Skeletal muscle tissue (tissue), 4 donors: ENCODE results near the gene SLCO1B1. TPM values are rescaled to one million over a fixed set of nuclear protein-coding genes. Genes with fewer than 3 reads are reported as not detected.
"Not testable (repeated sequence)": the region's sequence is repeated elsewhere in the genome, so short reads cannot be mapped to it uniquely, and the experiment has no call there.

ENCODE experiments used
- H3K27ac ChIP-seq: one replicate; pipeline ENCODE4 v1.7.0; 2013; ENCODE audit warnings: mild to moderate bottlenecking, low read depth, low read length, inconsistent platforms
- H3K27me3 ChIP-seq, 3 donors: one replicate each; pipeline ENCODE4 v1.7.0; 2013; ENCODE audit warnings: low read length in 3 of 3; ENCODE audit not compliant: control insufficient read depth in 3 of 3, insufficient read depth in 3 of 3
- H3K36me3 ChIP-seq, 3 donors: one replicate each; pipeline ENCODE4 v1.7.0; 2013; ENCODE audit warnings: low read length in 3 of 3; ENCODE audit not compliant: control insufficient read depth in 3 of 3, insufficient read depth in 3 of 3
- H3K4me1 ChIP-seq, 3 donors: one replicate each; pipeline ENCODE4 v1.7.0; 2013; ENCODE audit warnings: low read length in 3 of 3, mild to moderate bottlenecking in 3 of 3; ENCODE audit not compliant: control insufficient read depth in 3 of 3, insufficient read depth in 3 of 3
- H3K4me3 ChIP-seq, 3 donors: one replicate each; pipeline ENCODE4 v1.7.0; 2013; ENCODE audit warnings: low read length in 3 of 3
- H3K9ac ChIP-seq, 3 donors: one replicate each; pipeline ENCODE4 v1.7.0; 2013; ENCODE audit warnings: low read length in 3 of 3, mild to moderate bottlenecking in 3 of 3, moderate library complexity in 2 of 3, low read depth in 1 of 3
- H3K9me3 ChIP-seq, 3 donors: one replicate each; pipeline ENCODE4 v1.7.0; 2013; ENCODE audit warnings: low read length in 3 of 3; ENCODE audit not compliant: control insufficient read depth in 3 of 3
- total RNA-seq: library from RNA; depleted of rRNA; stranded (reverse); fragments of >200 nt; gene quantifications from one replicate; pipeline ENCODE4 v1.2.3, GENCODE V29; 2014
- donor health status: Osteomylitis.

Gene SLCO1B1
- total RNA-seq, 1 donor from 2014 or later: not detected

DNA sequence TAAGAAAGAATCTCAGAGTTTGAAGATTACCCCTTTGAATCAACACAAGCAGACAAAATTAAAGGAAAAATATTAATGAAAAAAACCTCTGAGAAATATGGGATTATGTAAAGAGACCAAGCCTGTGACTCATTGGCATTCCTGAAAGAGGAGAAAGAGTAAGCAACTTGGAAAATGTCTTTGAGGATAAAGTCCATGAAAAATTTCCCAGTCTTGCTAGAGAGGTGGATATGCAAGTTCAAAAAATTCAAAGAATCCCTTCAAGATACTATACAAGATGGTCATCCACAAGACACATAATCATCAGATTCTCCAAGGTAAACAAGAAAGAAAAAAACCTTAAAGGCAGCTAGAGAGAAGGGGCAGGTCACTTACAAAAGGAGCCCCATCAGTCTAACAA lies 13.3 kb downstream of the SLCO1B1 start:
- no peaks in the 10 kb centered on the region for H3K36me3 ChIP-seq
- H3K27me3 ChIP-seq: no peaks in the 10 kb centered on the region
- no peaks in the 10 kb centered on the region for H3K4me1 ChIP-seq
- peaks cover 0 to 4% (median 0%) of the 10 kb centered on the region in 3 donors for H3K9me3 ChIP-seq
- H3K9ac ChIP-seq: no peak overlapping the region
- H3K4me3 ChIP-seq: no peak overlapping the region
- H3K27ac ChIP-seq: no peak overlapping the region

- not testable (repeated sequence) for H3K9ac ChIP-seq, H3K36me3 ChIP-seq, H3K27ac ChIP-seq, H3K4me1 ChIP-seq, H3K9me3 ChIP-seq, H3K4me3 ChIP-seq, H3K27me3 ChIP-seq
These were observed 18.9 kb downstream of the SLCO1B1 start for GRCh38 chr12:21149861-21150260.

DNA sequence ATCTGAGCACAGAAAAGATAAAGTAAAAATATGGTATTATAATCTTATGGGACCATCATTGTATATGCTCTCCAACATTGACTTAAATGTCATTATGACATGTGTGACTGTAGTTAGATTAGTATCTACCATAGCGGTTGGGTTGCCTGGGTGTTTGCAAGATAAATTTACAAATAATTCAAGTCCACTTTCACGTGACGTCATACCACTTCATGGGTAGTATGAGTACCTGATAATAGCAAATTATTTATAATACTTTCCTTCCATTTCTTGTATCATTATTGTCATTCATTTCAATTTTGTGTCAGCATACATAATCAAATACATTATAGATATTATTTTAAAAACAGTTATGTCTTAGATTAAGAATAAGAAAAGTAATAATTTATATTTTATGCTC lies 20.2 kb downstream of the SLCO1B1 start:
- Histone ChIP-seq H3K4me3 (no peak overlapping the region), H3K4me1 (no peaks in the 10 kb centered on the region), H3K27me3 (no peaks in the 10 kb centered on the region), H3K9me3 (no peaks in the 10 kb centered on the region), H3K9ac (no peak overlapping the region), H3K36me3 (no peaks in the 10 kb centered on the region), H3K27ac (no peak overlapping the region)

DNA sequence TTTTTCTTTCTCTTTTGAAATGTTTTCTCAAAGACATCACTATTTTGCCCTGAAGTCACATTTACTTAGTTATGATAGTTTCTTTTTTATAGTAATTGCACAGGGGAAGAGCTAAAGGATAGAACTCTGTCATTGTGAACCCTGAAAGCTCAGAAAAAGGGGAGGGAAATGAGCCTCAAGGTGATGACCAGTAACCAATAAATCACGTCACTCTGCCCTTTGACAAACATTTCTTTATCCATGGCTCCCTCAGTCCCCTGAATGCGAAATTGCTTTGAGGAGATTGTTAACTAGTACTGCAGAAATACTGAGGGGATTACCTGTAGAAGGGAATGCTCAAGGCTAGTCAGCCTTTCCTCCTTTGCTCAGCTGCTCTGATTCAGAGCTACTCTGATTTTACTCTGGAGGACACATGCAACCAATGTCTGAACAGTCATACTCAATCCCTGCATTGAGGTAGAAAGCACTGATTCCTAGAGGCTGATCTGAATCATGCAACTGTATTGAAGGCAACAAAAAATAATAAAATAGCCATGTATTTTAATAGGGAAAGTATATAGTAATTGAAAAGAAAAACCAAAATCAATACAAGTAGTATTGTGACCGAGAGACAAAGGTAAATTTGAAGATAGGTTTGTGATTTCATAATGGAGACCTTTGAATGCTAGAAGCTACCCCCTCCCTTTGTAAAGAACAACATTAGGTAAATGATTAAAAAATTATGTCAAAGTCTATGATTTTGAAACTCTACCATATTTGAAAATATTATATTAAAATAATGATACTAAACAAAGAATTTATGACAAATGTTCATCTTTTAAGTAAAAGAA lies 24.7 kb downstream of the SLCO1B1 start:
- no peaks in the 10 kb centered on the region for H3K9me3 ChIP-seq
- no peak overlapping the region for H3K27ac ChIP-seq
- H3K4me1 ChIP-seq: no peaks in the 10 kb centered on the region
- no peaks in the 10 kb centered on the region for H3K36me3 ChIP-seq
- H3K9ac ChIP-seq: no peak overlapping the region
- no peaks in the 10 kb centered on the region for H3K27me3 ChIP-seq
- no peak overlapping the region for H3K4me3 ChIP-seq

- Histone ChIP-seq H3K27ac (no peak overlapping the region), H3K9me3 (no peaks in the 10 kb centered on the region), H3K4me1 (no peaks in the 10 kb centered on the region), H3K27me3 (no peaks in the 10 kb centered on the region), H3K4me3 (no peak overlapping the region), H3K36me3 (no peaks in the 10 kb centered on the region), H3K9ac (no peak overlapping the region)
These were observed 34.1 kb downstream of the SLCO1B1 start for GRCh38 chr12:21165048-21165447.

DNA sequence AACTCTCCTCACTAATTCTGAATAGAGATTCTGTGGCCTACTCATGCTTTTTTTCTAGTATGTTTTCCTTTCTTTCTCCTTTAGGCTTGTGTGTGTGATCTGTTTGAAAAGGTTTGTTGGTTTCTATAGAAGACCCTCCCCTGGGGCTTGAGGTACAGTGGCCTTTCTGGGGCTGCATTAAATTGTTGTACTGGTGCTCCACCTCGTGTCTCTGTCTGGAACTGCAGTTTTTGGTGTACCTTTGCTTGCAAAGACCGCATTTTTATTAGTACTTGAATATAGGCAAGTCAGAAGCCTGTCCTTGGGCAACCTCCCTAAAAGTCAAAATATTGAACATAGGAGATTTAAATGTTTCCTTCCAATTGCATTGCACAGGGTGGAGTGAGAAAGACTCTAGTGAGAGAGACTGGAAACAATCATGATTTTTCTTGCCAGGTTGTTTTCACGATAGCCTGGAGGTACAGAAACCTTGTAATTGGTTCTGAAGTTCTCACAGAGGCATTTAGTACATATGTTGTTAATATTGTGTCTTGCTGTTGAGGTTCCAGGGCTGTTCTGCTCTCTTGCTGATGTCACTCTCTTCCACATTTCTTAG lies 39.0 kb downstream of the SLCO1B1 start:
- Histone ChIP-seq H3K9ac (no peak overlapping the region), H3K36me3 (no peaks in the 10 kb centered on the region), H3K4me1 (no peaks in the 10 kb centered on the region), H3K27ac (no peak overlapping the region), H3K27me3 (no peaks in the 10 kb centered on the region), H3K4me3 (no peak overlapping the region), H3K9me3 (no peaks in the 10 kb centered on the region)

- H3K4me3 ChIP-seq: no peak overlapping the region
- H3K9me3 ChIP-seq: no peaks in the 10 kb centered on the region
- no peak overlapping the region for H3K9ac ChIP-seq
- no peaks in the 10 kb centered on the region for H3K36me3 ChIP-seq
- H3K27ac ChIP-seq: no peak overlapping the region
- H3K27me3 ChIP-seq: no peaks in the 10 kb centered on the region
- H3K4me1 ChIP-seq: no peaks in the 10 kb centered on the region
These were observed 41.1 kb downstream of the SLCO1B1 start for GRCh38 chr12:21172079-21172478.

- no peak overlapping the region for H3K4me3 ChIP-seq
- H3K9me3 ChIP-seq: no peaks in the 10 kb centered on the region
- no peaks in the 10 kb centered on the region for H3K27me3 ChIP-seq
- no peaks in the 10 kb centered on the region for H3K36me3 ChIP-seq
- H3K9ac ChIP-seq: no peak overlapping the region
- no peaks in the 10 kb centered on the region for H3K4me1 ChIP-seq
- H3K27ac ChIP-seq: no peak overlapping the region
These were observed 52.8 kb downstream of the SLCO1B1 start for GRCh38 chr12:21183721-21184275.

DNA sequence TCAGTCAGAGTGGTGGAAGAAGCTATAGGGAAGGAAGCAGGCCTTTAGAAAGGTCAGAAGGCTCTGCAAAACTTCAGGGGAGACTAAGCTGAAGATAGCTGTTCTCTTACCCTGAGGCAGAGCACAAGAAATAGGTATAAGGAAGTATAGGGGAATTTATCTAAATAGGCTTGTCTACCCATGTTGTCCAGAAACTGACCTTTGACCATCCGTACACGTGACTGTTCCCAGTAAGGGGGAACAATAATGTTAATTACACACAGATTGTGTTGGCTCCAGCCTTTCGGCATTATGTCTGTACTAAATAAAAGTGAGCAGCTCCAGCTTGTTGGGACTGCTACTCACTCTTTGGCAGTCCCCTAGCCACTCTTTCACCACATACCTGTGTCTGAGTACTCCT lies 59.0 kb downstream of the SLCO1B1 start:
- Histone ChIP-seq H3K36me3 (no peaks in the 10 kb centered on the region), H3K27ac (no peak overlapping the region), H3K4me1 (no peaks in the 10 kb centered on the region), H3K4me3 (no peak overlapping the region), H3K9ac (no peak overlapping the region), H3K9me3 (no peaks in the 10 kb centered on the region), H3K27me3 (no peaks in the 10 kb centered on the region)

DNA sequence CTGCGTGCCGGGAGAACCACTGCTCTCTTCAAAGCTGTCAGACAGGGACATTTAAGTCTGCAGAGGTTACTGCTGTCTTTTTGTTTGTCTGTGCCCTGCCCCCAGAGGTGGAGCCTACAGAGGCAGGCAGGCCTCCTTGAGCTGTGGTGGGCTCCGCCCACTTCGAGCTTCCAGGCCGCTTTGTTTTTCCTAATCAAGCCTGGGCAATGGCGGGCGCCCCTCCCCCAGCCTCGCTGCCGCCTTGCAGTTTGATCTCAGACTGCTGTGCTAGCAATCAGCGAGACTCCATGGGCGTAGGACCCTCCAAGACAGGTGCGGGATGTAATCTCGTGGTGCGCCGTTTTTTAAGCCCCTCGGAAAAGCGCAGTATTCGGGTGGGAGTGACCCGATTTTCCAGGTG lies 83.4 kb downstream of the SLCO1B1 start:
- H3K9ac ChIP-seq, H3K9me3 ChIP-seq, H3K36me3 ChIP-seq, H3K27me3 ChIP-seq, H3K4me3 ChIP-seq, H3K27ac ChIP-seq, H3K4me1 ChIP-seq: not testable (repeated sequence)
